Esophagus (tissue), 2 donors: ENCODE results near the gene ATXN7L1. TPM values are rescaled to one million over a fixed set of nuclear protein-coding genes. Genes with fewer than 3 reads are reported as not detected.
"Not testable (repeated sequence)": the region's sequence is repeated elsewhere in the genome, so short reads cannot be mapped to it uniquely, and the experiment has no call there.

ENCODE experiments used
- H3K27ac ChIP-seq, 2 donors: one replicate each; pipeline ENCODE4 v1.5.1; 2013; ENCODE audit warnings: low read depth in 2 of 2, mild to moderate bottlenecking in 2 of 2, inconsistent platforms in 1 of 2, low read length in 1 of 2, moderate library complexity in 1 of 2
- H3K27me3 ChIP-seq, 2 donors: one replicate each; pipeline ENCODE4 v1.6.1; 2013; ENCODE audit warnings: low read length in 2 of 2, control low read depth in 1 of 2, mild to moderate bottlenecking in 1 of 2; ENCODE audit not compliant: insufficient read depth in 2 of 2, control insufficient read depth in 1 of 2
- H3K36me3 ChIP-seq, 2 donors: one replicate each; pipeline ENCODE4 v1.6.1; 2013; ENCODE audit warnings: low read length in 1 of 2; ENCODE audit not compliant: control insufficient read depth in 2 of 2, insufficient read depth in 2 of 2
- H3K4me1 ChIP-seq, 2 donors: one replicate each; pipeline ENCODE4 v1.6.1; 2013; ENCODE audit warnings: low read length in 1 of 2; ENCODE audit not compliant: control insufficient read depth in 2 of 2, insufficient read depth in 2 of 2
- H3K4me3 ChIP-seq, 2 donors: one replicate each; pipeline ENCODE4 v1.5.1; 2013; ENCODE audit warnings: low read length in 2 of 2, mild to moderate bottlenecking in 2 of 2, low read depth in 1 of 2, moderate library complexity in 1 of 2
- H3K9me3 ChIP-seq, 2 donors: one replicate each; pipeline ENCODE4 v1.6.1; 2013; ENCODE audit warnings: mild to moderate bottlenecking in 2 of 2, low read depth in 1 of 2, low read length in 1 of 2, moderate library complexity in 1 of 2; ENCODE audit not compliant: control insufficient read depth in 2 of 2, insufficient read depth in 1 of 2
- WGBS, 2 donors: extraction: QIAGEN DNeasy Blood & Tissue Kit; methylation state at CpG; one replicate each; pipeline ENCODE4 v1.1.7; 2013; 5-methylcytosine and 5-hydroxymethylcytosine counted together
- polyA plus RNA-seq, 2 donors: library from polyadenylated mRNA; stranded (reverse); fragments of 200-250 nt; gene quantifications; one replicate each; pipeline ENCODE4 v1.2.3, GENCODE V29; 2013
- donor health status: healthy with polysubstance abuse.
- donor health status: Bipolar disorder and iron deficiency.

ATXN7L1 gene
- polyA plus RNA-seq, 2 donors, result 4.0 to 4.8 TPM

- H3K4me3 ChIP-seq, result not testable (repeated sequence)
These were observed 277.3 kb downstream of the ATXN7L1 start for GRCh38 chr7:105599080-105599479.

DNA sequence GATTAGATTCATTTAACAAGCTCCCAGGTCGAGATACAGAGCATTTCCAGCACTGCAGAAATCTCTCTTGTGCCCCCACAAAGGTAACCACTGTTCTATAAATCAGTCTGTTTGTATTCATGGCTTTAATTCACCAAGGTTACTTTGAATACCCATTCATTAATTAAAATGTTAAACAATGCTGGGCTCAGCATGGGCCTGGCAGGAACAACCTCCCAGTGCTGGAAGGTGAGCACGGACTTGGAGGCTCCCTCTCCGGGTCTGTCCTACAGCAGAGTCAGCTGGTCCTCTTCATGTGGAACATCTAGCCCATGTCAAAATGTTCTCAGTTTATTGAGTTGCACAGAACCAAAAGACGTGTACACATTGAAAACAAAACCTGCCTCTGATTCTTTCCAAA, 279.5 kb downstream of the ATXN7L1 start:
- no peaks in the 10 kb centered on the region for H3K27me3 ChIP-seq
- no peak overlapping the region for H3K27ac ChIP-seq
- H3K4me3 ChIP-seq, result no peak overlapping the region
- WGBS, 2 donors, result 51 to 52% methylated on average over 4 of the region's 4 CpGs
- no peaks in the 10 kb centered on the region for H3K36me3 ChIP-seq
- H3K4me1 ChIP-seq, result no peaks in the 10 kb centered on the region
- no peaks in the 10 kb centered on the region for H3K9me3 ChIP-seq

More at GRCh38 chr7:105599080-105599479, 277.3 kb downstream of the ATXN7L1 start:
- H3K4me1 ChIP-seq, H3K9me3 ChIP-seq, H3K36me3 ChIP-seq, H3K27me3 ChIP-seq, H3K27ac ChIP-seq: not testable (repeated sequence)
- WGBS, 2 donors, result 85 to 86% methylated on average over 8 of the region's 8 CpGs

GRCh38 chr7:105594034-105594433, 282.4 kb downstream of the ATXN7L1 start:
- Histone ChIP-seq H3K36me3 (no peaks in the 10 kb centered on the region), H3K9me3 (no peaks in the 10 kb centered on the region), H3K27ac (no peak overlapping the region), H3K4me1 (no peaks in the 10 kb centered on the region), H3K4me3 (no peak overlapping the region), H3K27me3 (no peaks in the 10 kb centered on the region)
- WGBS, 2 donors, result 33 to 42% methylated on average over 3 of the region's 3 CpGs

DNA sequence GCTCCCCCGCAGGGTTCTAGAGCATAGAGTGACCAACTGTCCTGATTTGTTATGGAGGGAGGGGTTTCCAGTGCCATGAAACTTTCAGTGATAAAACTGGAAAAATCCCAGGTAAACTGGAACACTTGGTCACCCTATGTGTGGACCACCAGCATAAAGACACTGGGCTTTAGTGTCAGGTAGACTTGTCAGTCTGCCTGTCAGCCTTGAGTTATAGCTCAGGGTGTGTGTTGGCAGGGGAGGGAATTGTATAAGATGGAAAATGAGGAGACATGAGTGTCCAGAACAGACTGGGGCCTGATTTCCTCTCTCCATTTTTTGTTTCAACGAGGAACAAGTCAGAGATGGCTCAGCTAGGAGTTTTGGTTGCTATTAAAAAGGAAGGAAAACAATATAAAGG, 284.9 kb downstream of the ATXN7L1 start:
- H3K4me1 ChIP-seq, result no peaks in the 10 kb centered on the region
- no peaks in the 10 kb centered on the region for H3K9me3 ChIP-seq
- no peaks in the 10 kb centered on the region for H3K36me3 ChIP-seq
- H3K27ac ChIP-seq, result no peak overlapping the region
- no peaks in the 10 kb centered on the region for H3K27me3 ChIP-seq
- no peak overlapping the region for H3K4me3 ChIP-seq
- 65 to 75% methylated on average over 2 of the region's 2 CpGs for WGBS, 2 donors

DNA sequence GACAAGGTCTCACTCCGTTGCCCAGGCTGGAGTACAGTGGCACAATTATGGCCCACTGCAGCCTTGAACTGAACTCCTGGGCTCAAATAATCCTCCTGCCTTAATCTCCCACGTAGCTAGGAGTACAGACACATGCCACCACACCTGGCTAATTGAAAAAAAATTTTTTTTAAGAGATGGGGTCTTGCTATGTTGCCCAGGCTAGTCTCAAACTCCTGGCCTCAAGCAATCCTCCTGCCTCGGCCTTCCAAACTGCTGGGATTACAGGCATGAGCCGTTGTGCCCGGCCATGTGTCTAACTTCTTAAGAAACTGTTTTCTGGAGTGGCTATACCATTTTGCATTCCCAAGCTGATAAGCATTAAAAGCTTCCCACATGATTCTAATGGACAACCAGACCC, 285.6 kb downstream of the ATXN7L1 start:
- Histone ChIP-seq H3K27ac (no peak overlapping the region), H3K9me3 (no peaks in the 10 kb centered on the region), H3K27me3 (no peaks in the 10 kb centered on the region), H3K4me3 (no peak overlapping the region), H3K36me3 (no peaks in the 10 kb centered on the region), H3K4me1 (no peaks in the 10 kb centered on the region)
- 80 to 87% methylated on average over 5 of the region's 5 CpGs for WGBS, 2 donors

- H3K27me3 ChIP-seq, result no peaks in the 10 kb centered on the region
- no peak overlapping the region for H3K27ac ChIP-seq
- H3K4me3 ChIP-seq, result no peak overlapping the region
- H3K4me1 ChIP-seq, result no peaks in the 10 kb centered on the region
- no peaks in the 10 kb centered on the region for H3K36me3 ChIP-seq
- H3K9me3 ChIP-seq, result no peaks in the 10 kb centered on the region
- WGBS, 2 donors, result 32 to 33% methylated on average over 6 of the region's 6 CpGs
These were observed 286.9 kb downstream of the ATXN7L1 start for GRCh38 chr7:105589356-105590077.

- Histone ChIP-seq H3K36me3 (no peaks in the 10 kb centered on the region), H3K9me3 (no peaks in the 10 kb centered on the region), H3K4me3 (no peak overlapping the region), H3K27ac (no peak overlapping the region), H3K4me1 (no peaks in the 10 kb centered on the region), H3K27me3 (no peaks in the 10 kb centered on the region)
- WGBS, 2 donors, result 83 to 86% methylated on average over 12 of the region's 12 CpGs
These were observed 288.3 kb downstream of the ATXN7L1 start for GRCh38 chr7:105587909-105588635.

- H3K27ac ChIP-seq, result no peak overlapping the region
- H3K4me3 ChIP-seq, result no peak overlapping the region
- H3K4me1 ChIP-seq, result peaks cover 3 to 5% of the 10 kb centered on the region in 2 donors
- no peaks in the 10 kb centered on the region for H3K36me3 ChIP-seq
- WGBS, 2 donors, result 95 to 96% methylated on average over 2 of the region's 2 CpGs
- H3K9me3 ChIP-seq, result no peaks in the 10 kb centered on the region
- H3K27me3 ChIP-seq, result no peaks in the 10 kb centered on the region
These were observed 290.4 kb downstream of the ATXN7L1 start for GRCh38 chr7:105585850-105586500.

GRCh38 chr7:105584165-105584564, 292.2 kb downstream of the ATXN7L1 start:
- 94 to 95% methylated on average over 5 of the region's 5 CpGs for WGBS, 2 donors
- peaks cover 3 to 5% of the 10 kb centered on the region in 2 donors for H3K4me1 ChIP-seq
- H3K36me3 ChIP-seq, result no peaks in the 10 kb centered on the region
- H3K4me3 ChIP-seq, result no peak overlapping the region
- no peaks in the 10 kb centered on the region for H3K9me3 ChIP-seq
- H3K27me3 ChIP-seq, result no peaks in the 10 kb centered on the region
- H3K27ac ChIP-seq, result no peak overlapping the region
